CD4-positive, alpha-beta T cell treated with Interleukin-21 for 1 hour (primary cell): Measurements from ENCODE around the gene YWHAG.
A peak's percentile ranks its signal among the peaks of the same experiment; 100 is the strongest.
"Not testable (repeated sequence)": the region's sequence is repeated elsewhere in the genome, so short reads cannot be mapped to it uniquely, and the experiment has no call there.

Source experiments
- DNase-seq: peaks from one replicate; pipeline ENCODE4 v3.0.0-alpha.2; 2020

Gene YWHAG

GRCh38 chr7:76317782-76318487, 40.9 kb downstream of the YWHAG start:
- peak; percentile 96 for DNase-seq

DNA sequence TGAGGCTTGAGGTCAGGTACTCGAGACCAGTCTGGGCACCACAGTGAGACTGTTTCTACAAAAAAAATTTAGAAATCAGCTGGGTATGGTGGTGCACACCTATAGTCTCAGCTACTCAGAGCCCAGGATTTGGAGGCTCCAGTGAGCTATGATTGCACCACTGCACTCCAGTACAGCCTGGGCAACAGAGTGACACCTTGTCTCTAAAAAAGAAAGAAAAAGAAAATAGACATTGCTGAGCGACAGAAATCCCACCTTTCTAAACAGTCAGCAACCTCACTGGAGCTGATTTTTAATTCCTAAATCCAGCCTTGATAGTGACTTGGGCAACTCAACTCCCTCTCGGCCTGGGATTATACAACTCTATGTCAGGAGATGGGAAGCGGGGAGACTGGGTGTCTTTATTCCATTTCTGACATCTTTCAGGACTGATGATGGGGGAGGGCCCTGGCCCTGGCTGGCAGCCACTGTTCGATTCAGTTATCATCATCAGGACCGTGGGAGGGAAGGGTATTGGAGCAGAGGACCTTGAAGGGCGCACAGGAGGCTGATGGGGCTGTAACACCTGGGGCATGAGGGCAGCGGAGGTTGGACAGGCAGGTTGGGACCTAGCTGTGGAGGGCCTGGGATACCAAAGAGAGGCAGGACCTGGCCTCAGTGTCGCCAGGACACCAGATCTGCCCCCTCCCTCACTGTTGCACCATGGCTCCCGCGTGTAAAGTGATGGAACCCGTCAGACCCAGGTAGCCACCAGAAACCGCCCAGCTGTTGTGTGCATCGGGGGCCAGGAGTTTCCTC, 41.6 kb downstream of the YWHAG start:
- DNase-seq = no peak

DNA sequence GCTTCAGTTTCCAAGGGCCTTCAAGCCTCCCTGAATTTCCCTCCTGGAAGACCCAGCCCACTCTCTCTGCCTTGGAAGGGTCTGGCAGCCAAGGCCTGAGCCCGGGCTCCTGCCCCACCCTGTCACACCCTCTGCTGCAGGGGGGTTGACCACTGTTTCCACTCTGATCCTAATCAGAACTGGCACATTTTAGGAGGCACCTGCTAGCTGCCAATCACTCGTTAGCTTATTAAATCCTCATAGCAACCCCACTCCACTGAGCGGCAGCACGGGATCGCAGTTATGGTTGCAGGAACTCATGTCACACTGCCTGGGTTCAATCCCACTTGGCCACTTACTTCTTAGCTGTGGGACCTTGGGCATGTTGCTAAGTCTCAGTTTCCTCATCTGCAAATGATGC, 43.4 kb downstream of the YWHAG start:
- no peak for DNase-seq

- not testable (repeated sequence) for DNase-seq
These were observed 44.1 kb downstream of the YWHAG start for GRCh38 chr7:76314740-76315139.

GRCh38 chr7:76314042-76314721, 44.6 kb downstream of the YWHAG start:
- DNase-seq = peak; percentile 96

DNA sequence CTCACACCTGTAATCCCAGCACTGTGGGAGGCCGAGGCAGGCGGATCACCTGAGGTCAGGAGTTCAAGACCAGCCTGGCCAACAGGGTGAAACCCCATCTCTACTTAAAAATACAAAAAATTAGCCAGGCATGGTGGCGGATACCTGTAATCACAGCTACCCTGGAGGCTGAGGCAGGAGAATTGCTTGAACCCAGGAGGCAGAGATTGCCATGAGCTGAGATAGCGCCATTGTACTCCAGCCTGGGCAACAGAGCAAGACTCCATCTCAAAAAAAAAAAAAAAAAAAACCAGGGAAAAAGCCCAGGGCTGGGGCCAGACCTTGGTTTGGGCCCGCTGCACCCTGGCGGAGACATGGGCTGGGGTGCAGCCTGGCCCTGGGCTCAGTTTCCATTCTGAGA, 47.0 kb downstream of the YWHAG start:
- DNase-seq = not testable (repeated sequence)

GRCh38 chr7:76310102-76310957, 48.5 kb downstream of the YWHAG start:
- DNase-seq = no peak

GRCh38 chr7:76309341-76310101, 49.3 kb downstream of the YWHAG start:
- DNase-seq = not testable (repeated sequence)

GRCh38 chr7:76308874-76309273, 49.9 kb downstream of the YWHAG start:
- DNase-seq = not testable (repeated sequence)

DNA sequence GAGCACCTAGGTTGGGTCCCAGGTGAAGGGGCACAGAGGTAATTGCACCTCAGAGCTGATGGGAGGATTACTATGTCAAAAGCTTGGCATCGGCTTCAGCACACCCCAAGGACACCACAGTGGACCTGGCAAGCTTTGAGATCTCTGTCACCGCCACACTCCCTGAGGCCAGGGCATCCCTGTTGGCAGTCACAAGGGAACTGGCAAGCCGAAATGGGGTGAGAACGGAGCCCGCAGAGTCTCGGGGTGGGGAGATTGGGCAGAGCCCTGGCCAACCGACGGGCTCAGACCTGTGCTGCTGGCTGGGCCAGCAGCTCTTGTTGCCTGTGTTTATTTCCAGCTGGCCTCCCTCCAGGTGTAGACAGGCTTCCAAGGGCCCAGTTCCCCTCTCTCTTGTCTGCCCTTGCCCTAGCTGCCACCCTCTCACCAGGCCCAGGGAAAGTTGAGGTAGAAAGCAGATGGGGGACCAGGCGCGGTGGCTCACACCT, 53.9 kb downstream of the YWHAG start:
- no peak for DNase-seq

GRCh38 chr7:76303202-76304147, 55.3 kb downstream of the YWHAG start:
- DNase-seq = peak; percentile 81

GRCh38 chr7:76302347-76303201, 56.2 kb downstream of the YWHAG start, which contains the start of gene HSPB1:
TSS of gene HSPB1 (plus strand) at chr7:76302673. CDS start at chr7:76302713, 40 bp downstream.
- DNase-seq = peak; percentile 83

GRCh38 chr7:76301000-76301399, 57.8 kb downstream of the YWHAG start:
- DNase-seq = no peak

DNA sequence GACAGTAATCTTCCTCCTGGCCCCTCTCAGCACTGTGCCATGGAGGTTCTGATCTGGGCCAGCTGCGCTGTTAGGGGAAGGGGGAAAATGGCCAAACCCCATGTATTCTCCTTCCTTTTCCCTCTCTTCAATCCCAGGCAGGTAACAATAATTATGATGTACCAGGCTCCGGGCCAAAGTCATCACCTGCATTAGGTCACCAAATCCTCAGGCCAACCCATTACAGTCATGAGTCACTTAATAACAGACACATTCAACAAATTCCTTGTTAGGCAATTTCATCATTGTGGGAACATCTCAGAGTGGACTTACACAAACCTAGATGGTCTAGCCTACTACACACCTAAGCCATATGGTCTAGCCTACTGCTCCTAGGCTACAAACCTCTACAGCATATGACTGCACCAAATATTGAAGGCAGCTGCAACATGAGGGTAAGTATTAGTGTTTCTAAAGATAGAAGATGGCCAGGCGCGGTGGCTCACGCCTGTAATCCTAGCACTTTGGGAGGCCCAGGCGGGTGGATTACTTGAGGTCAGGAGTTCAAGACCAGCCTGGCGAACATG, 58.5 kb downstream of the YWHAG start:
- DNase-seq = no peak

DNA sequence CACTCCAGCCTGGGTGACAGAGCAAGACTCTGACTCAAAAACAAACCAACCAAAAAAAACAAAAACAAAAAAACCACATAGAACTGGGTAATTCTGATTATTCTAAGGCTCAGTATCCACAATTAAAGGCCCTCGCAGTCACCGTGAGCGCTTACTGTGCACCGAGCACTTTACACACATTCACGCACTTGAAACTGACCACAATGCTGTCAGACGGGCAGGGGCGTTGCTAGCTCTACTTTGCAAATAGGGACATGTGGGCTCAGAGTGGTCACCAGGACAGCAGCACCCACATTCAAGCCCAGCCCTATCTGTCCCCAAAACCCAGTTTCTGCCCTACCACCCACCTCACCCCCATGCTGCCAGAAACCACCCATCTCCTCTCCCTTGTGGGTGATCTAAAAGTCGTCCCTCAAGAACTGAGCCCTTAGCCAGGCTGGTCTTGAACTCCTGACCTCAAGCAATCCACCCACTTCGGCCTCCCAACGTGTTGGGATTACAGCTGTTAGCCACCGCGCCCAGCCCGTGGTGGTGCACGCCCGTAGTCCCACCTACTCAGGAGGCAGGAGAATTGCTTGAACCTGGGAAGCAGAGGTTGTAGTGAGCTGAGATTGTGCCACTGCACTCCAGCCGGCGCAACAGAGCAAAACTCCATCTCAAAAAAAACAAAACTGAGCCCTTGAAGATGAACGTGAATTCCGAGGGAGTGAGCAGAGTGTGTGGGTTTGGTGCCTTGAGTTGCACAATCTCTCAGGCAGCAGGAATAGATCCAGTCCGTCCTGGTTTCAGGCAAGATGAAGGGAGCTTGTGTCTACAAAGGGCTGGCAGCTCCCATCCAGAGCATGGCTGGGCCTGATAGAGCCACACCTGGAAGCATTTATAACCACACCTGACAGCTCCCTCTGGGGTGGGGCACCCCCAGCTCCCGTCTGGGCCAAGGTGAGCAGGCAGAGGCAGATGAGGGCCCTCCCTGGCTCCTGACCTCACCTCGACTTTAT, 61.7 kb downstream of the YWHAG start:
- DNase-seq = no peak

GRCh38 chr7:76294344-76295024, 64.3 kb downstream of the YWHAG start:
- DNase-seq = no peak

DNA sequence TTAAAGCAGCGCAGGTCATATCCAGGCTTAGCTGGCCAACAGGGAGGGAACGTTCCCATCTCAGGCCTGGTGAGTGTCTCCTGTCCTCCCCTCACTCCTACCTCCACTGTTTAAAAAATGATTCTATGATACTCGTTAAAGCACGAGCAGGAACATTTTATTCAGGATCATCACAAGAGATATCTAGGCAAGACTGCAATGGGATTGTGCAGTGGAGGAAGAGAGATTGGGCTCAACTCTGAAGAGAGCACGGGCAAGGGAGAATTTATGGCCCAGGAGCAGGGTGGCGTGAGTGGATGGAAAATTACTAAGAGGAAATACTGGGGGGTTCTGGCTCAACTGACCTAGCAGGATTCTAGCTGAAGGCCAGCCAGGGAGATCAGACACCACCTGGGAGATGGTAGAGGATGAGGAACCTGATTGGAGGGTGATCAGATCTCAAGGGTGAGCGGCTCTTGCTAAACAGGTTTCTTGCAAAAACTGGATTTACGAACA, 65.3 kb downstream of the YWHAG start:
- DNase-seq = no peak
